Activated T-helper 9 cell treated with anti-CD3 and anti-CD28 coated beads, Interleukin-2, amount 50 U/mL, for 16 hours (primary cell): ENCODE data around the gene AARS1.
"Not testable (repeated sequence)": the region's sequence is repeated elsewhere in the genome, so short reads cannot be mapped to it uniquely, and the experiment has no call there.

Source experiments
- DNase-seq: peaks from one replicate; pipeline ENCODE4 v3.0.0-alpha.2; 2020; ENCODE audit warnings: low read depth

AARS1 gene

GRCh38 chr16:70224645-70225044 is 64.7 kb downstream of the AARS1 start:
- DNase-seq, result not testable (repeated sequence)

- DNase-seq, result not testable (repeated sequence)
Observed at GRCh38 chr16:70223971-70224513, 65.3 kb downstream of the AARS1 start.

- not testable (repeated sequence) for DNase-seq
Observed at GRCh38 chr16:70223216-70223615, 66.1 kb downstream of the AARS1 start.

GRCh38 chr16:70222574-70222973 is 66.7 kb downstream of the AARS1 start:
- not testable (repeated sequence) for DNase-seq

- not testable (repeated sequence) for DNase-seq
Observed at GRCh38 chr16:70218586-70218985, 70.7 kb downstream of the AARS1 start.

GRCh38 chr16:70206382-70206781 is 82.9 kb downstream of the AARS1 start:
- not testable (repeated sequence) for DNase-seq

- not testable (repeated sequence) for DNase-seq
Observed at GRCh38 chr16:70204668-70205405, 84.5 kb downstream of the AARS1 start.

GRCh38 chr16:70204010-70204409 is 85.3 kb downstream of the AARS1 start:
- DNase-seq, result not testable (repeated sequence)

GRCh38 chr16:70203508-70203907 is 85.8 kb downstream of the AARS1 start:
- DNase-seq, result not testable (repeated sequence)
